DOHH2 (cell line): ENCODE data around the gene ETFDH.
"Not testable (repeated sequence)": the region's sequence is repeated elsewhere in the genome, so short reads cannot be mapped to it uniquely, and the experiment has no call there.

ENCODE experiments used
- H3F3A ChIP-seq: fragments of 200-600 bp; sonication (generic), shearing (Covaris generic); 2 replicates; pipeline ENCODE4 v1.6.0; 2016; ENCODE audit warnings: antibody characterized with exemption, mild to moderate bottlenecking; ENCODE audit not compliant: control insufficient read depth, insufficient read depth
- H3K27ac ChIP-seq: fragments of 200-600 bp; sonication (generic); 2 replicates; pipeline ENCODE4 v1.5.1; 2014; ENCODE audit warnings: low read depth, mild to moderate bottlenecking, low read length, moderate library complexity
- H3K27me3 ChIP-seq: fragments of 200-600 bp; sonication (generic); 2 replicates; pipeline ENCODE4 v1.6.1; 2014; ENCODE audit warnings: mild to moderate bottlenecking, low read length, mixed read lengths; ENCODE audit not compliant: control insufficient read depth
- H3K36me3 ChIP-seq: fragments of 200-600 bp; sonication (generic); 2 replicates; pipeline ENCODE4 v1.6.1; 2014; ENCODE audit warnings: mild to moderate bottlenecking, low read length, moderate library complexity, mixed read lengths; ENCODE audit not compliant: control insufficient read depth
- H3K4me1 ChIP-seq: fragments of 200-600 bp; sonication (generic); 2 replicates; pipeline ENCODE4 v1.6.1; 2014; ENCODE audit warnings: mild to moderate bottlenecking, low read length, mixed read lengths; ENCODE audit not compliant: control insufficient read depth
- H3K4me2 ChIP-seq: fragments of 200-600 bp; sonication (generic); 2 replicates; pipeline ENCODE4 v1.6.0; 2014; ENCODE audit warnings: mild to moderate bottlenecking, low read length, moderate library complexity
- H3K4me3 ChIP-seq: fragments of 200-600 bp; sonication (generic); 2 replicates; pipeline ENCODE4 v1.5.1; 2014; ENCODE audit warnings: mild to moderate bottlenecking, low read length, mixed read lengths
- H3K79me2 ChIP-seq: fragments of 200-600 bp; sonication (generic); 2 replicates; pipeline ENCODE4 v1.6.1; 2014; ENCODE audit warnings: mild to moderate bottlenecking, low read length, mixed read lengths; ENCODE audit not compliant: control insufficient read depth
- H3K9me2 ChIP-seq: fragments of 200-600 bp; sonication (generic); replicated peaks from 2 replicates; pipeline ENCODE4 v1.6.1; 2014; ENCODE audit warnings: mild to moderate bottlenecking, low read length, mixed read lengths; ENCODE audit not compliant: control insufficient read depth
- H3K9me3 ChIP-seq: fragments of 200-600 bp; sonication (generic); 2 replicates; pipeline ENCODE4 v1.6.1; 2014; ENCODE audit warnings: antibody characterized with exemption, low read length, mixed read lengths; ENCODE audit not compliant: control insufficient read depth, insufficient read depth
- H4K20me1 ChIP-seq: fragments of 200-600 bp; sonication (generic); 2 replicates; pipeline ENCODE4 v1.6.0; 2014; ENCODE audit warnings: low read depth, mild to moderate bottlenecking, antibody characterized with exemption, low read length, moderate library complexity; ENCODE audit not compliant: control insufficient read depth, insufficient read depth
- CTCF ChIP-seq: fragments of 200-600 bp; sonication (generic); IDR thresholded peaks from one replicate; pipeline ENCODE4 v1.5.1; 2014; ENCODE audit warnings: antibody characterized with exemption, mild to moderate bottlenecking, low read depth, low read length; ENCODE audit not compliant: poor library complexity, severe bottlenecking
- EZH2phosphoT487 ChIP-seq: fragments of 200-600 bp; sonication (generic); IDR thresholded peaks from 2 replicates; pipeline ENCODE4 v1.6.1; 2017; ENCODE audit warnings: borderline replicate concordance, mild to moderate bottlenecking, antibody characterized with exemption, low read length, moderate library complexity, mixed read lengths

ETFDH gene

DNA sequence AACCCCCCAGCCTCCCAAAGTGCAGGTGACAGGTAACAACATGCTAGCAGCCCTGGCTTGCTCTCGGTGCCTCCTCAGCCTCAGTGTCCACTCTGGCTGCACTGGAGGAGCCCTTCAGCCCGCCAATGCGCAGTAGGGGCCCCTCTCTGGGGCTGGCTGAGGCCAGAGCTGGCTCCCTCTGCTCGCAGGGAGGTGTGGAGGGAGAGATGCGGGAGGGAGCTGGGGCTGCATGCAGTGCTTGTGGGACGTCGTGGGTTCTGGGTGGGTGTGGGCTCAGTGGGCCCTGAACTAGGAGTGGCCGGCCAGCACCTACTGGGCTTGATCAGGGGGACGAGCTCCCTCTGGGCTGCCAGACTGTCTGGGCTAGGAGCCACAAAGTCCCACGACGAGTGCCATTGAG, 14.8 kb upstream of the ETFDH start:
- Histone ChIP-seq H3K4me3 (no peak overlapping the region), H3F3A (no peaks in the 10 kb centered on the region), H3K27me3 (peaks cover 6% of the 10 kb centered on the region; the same call in 1 of the 2 replicates)

GRCh38 chr4:158663255-158663654, 8.8 kb upstream of the ETFDH start:
- H3K27ac ChIP-seq, H3K36me3 ChIP-seq, H3F3A ChIP-seq, H3K4me2 ChIP-seq, H3K9me2 ChIP-seq, H4K20me1 ChIP-seq, H3K9me3 ChIP-seq, H3K4me3 ChIP-seq, H3K79me2 ChIP-seq, H3K27me3 ChIP-seq, H3K4me1 ChIP-seq: not testable (repeated sequence)

More for the DNA sequence above, 14.8 kb upstream of the ETFDH start:
- H3K4me2 ChIP-seq, result no peak overlapping the region
- H3K4me1 ChIP-seq, result no peaks in the 10 kb centered on the region
- no peak overlapping the region for H3K27ac ChIP-seq
- H4K20me1 ChIP-seq, result no peaks in the 10 kb centered on the region
- H3K36me3 ChIP-seq, result no peaks in the 10 kb centered on the region
- H3K79me2 ChIP-seq, result no peaks in the 10 kb centered on the region
- TF ChIP-seq CTCF (no peak), EZH2phosphoT487 (no peak)
- H3K9me3 ChIP-seq, result no peaks in the 10 kb centered on the region
- H3K9me2 ChIP-seq, result no peaks in the 10 kb centered on the region

DNA sequence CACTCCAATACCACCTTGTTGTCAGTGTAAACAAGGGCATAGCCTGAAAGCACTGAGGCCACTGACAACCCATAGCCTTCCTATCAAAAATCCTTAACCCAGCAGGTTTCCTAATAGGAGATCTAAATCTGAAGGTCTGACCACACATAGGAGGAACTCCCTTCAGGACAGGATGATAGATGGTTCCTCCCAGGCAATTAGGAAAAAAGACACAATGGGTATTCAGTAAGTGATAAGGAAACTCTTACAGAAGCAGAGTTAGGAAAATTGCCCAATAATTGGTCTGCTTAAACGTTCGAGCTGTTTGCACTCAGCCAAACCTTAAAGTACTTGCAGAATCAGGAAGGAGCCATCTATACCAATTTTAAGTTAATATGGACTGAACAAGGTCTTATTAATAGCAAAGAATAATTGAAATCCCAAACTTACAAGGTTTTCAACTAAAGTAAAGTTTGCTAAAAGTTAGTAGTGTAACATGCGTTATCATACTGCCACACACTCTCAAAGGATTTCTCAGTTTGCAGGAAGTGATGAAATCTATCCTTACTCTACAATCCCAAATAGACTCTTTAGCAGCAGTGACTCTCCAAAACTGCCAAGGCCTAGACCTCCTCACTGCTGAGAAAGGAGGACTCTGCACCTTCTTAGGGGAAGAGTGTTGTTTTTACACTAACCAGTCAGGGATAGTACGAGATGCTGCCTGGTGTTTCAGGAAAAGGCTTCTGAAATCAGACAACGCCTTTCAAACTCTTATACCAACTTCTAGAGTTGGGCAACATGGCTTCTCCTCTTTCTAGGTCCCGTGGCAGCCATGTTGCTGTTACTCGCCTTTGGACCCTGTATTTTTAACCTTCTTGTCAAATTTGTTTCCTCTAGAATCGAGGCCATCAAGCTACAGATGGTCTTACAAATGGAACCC, 8.1 kb upstream of the ETFDH start:
- H3K27ac ChIP-seq, H3K4me1 ChIP-seq, H3K4me3 ChIP-seq, H3K79me2 ChIP-seq, H3F3A ChIP-seq, H4K20me1 ChIP-seq, H3K9me2 ChIP-seq, H3K4me2 ChIP-seq, H3K9me3 ChIP-seq, H3K27me3 ChIP-seq: not testable (repeated sequence)
- peaks cover 15% of the 10 kb centered on the region for H3K36me3 ChIP-seq

DNA sequence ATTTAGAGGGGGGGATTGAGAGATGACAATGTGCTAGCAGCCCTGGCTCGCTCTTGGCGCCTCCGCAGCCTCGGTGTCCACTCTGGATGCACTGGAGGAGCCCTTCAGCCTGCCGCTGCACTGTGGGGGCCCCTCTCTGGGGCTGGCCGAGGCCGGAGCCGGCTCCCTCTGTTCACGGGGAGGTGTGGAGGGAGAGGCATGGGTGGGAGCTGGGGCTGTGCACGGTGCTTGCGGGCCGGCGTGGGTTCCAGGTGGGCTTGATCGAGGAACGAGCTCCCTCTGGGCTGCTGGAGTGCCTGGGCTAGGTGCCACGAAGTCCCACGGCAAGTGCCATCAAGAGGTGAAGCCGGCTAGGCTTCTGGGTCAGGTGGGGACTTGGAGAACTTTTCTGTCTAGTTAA, 7.3 kb upstream of the ETFDH start:
- Histone ChIP-seq H4K20me1 (no peaks in the 10 kb centered on the region), H3K4me3 (no peak overlapping the region), H3K27me3 (no peaks in the 10 kb centered on the region), H3K9me2 (no peaks in the 10 kb centered on the region), H3K4me2 (no peak overlapping the region), H3K79me2 (peaks cover 17% of the 10 kb centered on the region), H3K36me3 (peaks cover 20% of the 10 kb centered on the region), H3K27ac (no peak overlapping the region), H3F3A (no peaks in the 10 kb centered on the region; the same call in none of the 2 replicates), H3K4me1 (0 out of 2 replicates have a peak, but pooled peaks cover 4% of the 10 kb centered on the region), H3K9me3 (no peaks in the 10 kb centered on the region)
- no peak for TF ChIP-seq EZH2phosphoT487
- TF ChIP-seq CTCF, result no peak
